Activated naive CD4-positive, alpha-beta T cell treated with Interleukin-2 at 50 U/mL for 16 hours (primary cell): Measurements from ENCODE around the gene ZNF429.
A peak's percentile ranks its signal among the peaks of the same experiment; 100 is the strongest.
"Not testable (repeated sequence)": the region's sequence is repeated elsewhere in the genome, so short reads cannot be mapped to it uniquely, and the experiment has no call there.

Experiments
- DNase-seq: peaks from one replicate; pipeline ENCODE4 v3.0.0-alpha.2; 2020

ZNF429 gene

GRCh38 chr19:21519488-21519887 lies 14.1 kb downstream of the ZNF429 start:
- no peak for DNase-seq

- no peak for DNase-seq
Observed at GRCh38 chr19:21532904-21533303, 27.5 kb downstream of the ZNF429 start.

DNA sequence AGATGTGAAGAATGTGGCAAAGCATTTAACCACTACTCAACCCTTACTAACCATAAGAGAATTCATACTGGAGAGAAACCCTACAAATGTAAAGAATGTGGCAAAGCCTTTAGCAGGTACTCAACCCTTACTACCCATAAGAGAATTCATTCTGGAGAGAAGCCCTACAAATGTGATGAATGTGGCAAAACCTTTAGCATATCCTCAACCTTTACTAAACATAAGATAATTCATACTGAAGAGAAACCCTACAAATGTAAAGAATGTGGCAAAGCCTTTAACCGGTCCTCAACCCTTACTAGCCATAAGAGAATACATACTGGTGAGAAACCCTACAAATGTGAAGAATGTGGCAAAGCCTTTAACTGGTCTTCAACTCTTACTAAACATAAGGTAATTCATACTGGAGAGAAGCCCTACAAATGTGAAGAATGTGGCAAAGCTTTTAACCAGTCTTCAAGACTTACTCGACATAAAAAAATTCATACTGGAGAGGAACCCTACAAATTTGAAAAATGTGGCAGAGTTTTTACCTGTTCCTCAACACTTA lies 31.4 kb downstream of the ZNF429 start:
- DNase-seq = not testable (repeated sequence)

GRCh38 chr19:21559444-21559843 lies 54.0 kb downstream of the ZNF429 start:
- no peak for DNase-seq

GRCh38 chr19:21564406-21564805 lies 59.0 kb downstream of the ZNF429 start:
- no peak for DNase-seq

DNA sequence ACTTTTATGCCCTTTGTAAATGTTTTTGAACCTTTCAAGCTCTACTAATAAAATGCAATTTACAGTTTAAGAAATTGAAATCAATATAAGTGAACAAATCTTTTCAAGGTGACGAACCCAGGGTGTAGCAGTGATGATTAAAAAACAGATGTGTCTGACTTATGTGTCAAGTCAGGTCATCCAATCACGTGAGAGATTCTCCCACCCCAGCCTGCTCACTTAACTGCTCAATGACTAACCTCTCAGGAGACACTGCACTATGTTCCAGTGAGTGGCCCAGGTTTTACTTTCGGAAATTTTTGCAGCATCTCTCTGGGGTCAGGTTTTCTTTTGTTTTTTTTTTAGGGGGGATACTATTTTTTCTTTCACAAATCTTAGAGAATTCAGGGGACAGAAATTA lies 60.7 kb downstream of the ZNF429 start:
- DNase-seq = no peak

DNA sequence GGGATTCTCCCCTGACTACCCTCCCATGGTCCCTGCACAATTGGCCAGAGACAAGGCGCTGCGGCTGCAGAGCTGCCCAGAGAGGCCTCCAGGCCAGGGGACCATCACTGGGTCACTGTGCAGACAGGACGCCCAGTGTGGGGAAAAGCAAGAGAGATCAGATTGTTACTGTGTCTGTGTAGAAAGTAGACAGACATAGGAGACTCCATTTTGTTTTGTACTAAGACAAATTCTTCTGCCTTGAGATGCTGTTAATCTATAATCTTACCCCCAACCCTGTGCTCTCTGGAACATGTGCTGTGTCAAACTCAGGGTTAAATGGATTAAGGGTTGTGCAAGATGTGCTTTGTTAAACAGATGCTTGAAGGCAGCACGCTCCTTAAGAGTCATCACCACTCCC lies 62.4 kb downstream of the ZNF429 start:
- DNase-seq = not testable (repeated sequence)

- peak; percentile 69 for DNase-seq
Observed at GRCh38 chr19:21568816-21569493, 63.6 kb downstream of the ZNF429 start.

DNA sequence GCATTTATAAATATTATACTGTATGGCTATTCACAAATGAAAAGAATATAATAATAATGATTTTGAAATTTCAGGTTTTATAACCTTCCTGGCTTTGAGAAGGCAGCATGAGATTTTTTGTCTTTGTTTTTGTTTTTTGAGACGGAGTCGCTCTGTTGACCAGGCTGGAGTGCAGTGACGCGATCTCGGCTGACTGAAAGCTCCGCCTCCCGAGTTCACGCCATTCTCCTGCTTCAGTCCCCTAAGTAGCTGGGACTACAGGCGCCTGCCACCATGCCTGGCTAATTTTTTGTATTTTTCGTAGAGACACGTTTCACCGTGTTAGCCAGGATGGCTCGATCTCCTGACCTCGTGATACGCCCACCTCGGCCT lies 64.1 kb downstream of the ZNF429 start:
- peak; percentile 41 for DNase-seq

GRCh38 chr19:21571316-21571715 lies 65.9 kb downstream of the ZNF429 start:
- DNase-seq = no peak

GRCh38 chr19:21574607-21575006 lies 69.2 kb downstream of the ZNF429 start:
- DNase-seq = no peak

DNA sequence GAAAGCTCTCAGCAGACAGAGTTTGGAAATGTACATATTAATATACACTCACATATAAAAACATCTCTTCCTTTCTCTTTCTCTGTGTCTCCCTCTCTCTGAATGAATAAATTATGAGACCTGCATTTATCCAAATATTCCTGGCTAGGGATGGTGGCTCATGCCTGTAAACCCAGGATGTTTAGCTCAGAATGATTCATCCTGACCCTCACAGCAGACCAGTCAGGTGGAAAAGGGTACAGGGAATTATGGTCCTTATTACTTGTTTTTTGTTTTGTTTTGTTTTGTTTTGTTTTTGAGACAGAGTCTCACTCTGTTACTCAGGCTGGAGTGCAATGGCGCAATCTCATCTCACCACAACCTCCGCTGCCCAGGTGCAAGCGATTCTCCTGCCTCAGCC lies 71.1 kb downstream of the ZNF429 start:
- DNase-seq = no peak

GRCh38 chr19:21580101-21580500 lies 74.7 kb downstream of the ZNF429 start:
- DNase-seq = no peak

- DNase-seq = no peak
Observed at GRCh38 chr19:21580818-21581217, 75.4 kb downstream of the ZNF429 start.

DNA sequence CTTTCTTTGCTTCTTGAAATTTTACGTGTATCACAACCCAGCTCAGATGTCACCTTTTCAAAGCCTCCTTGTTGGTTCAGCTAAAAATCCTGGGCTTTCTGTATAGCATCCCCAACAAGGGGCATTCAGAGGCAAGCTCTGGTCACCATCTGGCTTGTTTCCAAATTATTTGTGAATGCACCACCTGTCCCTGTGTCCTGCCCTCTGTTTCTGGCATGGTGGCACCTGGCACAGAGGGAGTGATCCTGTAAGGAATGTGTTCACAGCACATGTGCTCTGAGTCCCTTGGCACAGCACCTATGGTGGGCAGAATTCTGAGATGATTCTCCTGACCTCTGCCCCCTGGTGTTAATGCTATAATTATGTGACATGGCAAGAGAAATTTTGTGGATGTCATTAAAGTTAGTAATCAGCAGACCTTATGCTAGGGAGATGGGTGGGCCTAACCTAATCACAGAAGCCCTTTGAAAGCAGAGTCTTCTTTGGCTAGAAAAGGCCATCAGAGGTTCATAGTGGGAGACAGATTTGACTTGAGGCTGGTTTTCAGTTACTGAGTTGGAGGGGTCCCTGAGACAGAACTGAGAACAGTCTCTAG lies 76.3 kb downstream of the ZNF429 start:
- no peak for DNase-seq

DNA sequence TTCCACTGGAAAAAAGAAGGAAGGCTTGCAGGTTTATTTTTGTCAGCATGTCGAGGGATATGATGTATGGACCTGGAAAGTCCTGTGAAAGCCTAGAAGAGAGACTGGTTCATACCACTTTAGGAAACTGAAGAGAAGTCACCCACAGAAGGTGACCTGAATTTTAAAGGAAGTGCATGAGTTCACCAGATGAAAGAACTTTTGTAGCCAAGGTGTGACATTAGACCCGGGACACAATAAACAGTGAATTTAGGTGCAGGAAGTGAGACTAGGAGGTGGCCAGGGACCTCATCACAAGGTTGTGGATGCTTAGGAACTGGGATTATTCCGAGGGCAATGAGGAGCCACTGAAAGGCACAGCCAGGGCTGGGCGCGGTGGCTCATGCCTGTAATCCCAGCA lies 79.1 kb downstream of the ZNF429 start:
- DNase-seq = no peak

- DNase-seq = no peak
Observed at GRCh38 chr19:21585281-21585890, 80.0 kb downstream of the ZNF429 start.

DNA sequence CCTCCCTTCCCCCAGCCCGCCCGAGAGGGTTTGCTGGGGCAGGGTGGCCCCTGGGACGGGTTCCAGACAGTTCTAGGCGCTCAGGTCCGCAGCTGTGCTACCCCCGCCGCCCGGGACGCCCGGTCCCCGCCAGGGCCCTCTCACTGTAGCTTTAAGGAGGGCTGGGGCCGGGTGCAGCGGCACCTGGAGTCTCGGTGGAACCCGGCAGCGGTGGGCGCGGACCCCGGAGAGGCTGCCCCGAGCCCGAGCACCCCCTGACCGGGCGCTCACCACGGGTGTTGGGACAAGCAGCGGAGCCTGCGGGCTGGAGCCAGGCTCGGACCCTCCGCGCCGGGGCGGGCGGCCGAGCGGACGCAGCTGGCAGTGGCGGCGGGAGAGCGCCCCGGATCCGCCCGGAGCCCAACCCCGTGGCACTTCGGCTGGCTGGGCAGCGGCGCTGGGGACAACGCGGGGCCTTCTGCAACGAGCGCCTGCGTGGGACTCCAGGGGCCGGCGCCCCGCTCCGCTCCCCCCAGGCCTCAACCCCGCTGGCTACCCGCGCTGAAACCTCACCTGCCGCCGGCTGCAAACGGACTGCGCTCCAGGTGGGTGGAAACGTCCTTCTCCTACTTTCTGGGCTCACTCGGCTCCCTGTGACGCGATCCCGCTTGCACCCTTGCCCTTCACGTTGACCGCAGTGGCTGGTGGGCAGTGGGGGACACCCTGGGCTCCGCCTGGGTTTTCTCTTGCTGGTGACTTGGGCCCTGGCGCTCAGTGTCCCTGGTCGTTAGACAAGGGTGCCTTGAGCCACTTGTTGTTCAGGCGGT lies 81.1 kb downstream of the ZNF429 start:
- DNase-seq = no peak

DNA sequence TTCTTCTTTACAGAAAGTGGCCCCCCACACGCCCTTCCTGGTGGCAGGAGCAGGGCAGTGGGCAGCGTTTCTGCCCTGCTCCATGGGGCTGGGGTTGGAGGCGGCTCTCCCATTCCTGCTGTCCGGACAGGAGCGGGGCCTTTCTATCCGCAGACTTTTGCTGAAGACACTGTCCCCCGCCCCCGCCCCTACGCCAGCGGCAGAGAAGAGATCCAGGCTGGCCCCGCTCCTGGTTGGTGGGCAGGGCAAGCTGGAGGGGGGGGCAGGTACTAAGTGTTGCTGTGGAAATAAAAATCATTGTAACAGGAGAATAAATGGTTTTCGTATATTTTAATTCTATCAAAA lies 81.7 kb downstream of the ZNF429 start:
- no peak for DNase-seq

- no peak for DNase-seq
Observed at GRCh38 chr19:21587549-21587948, 82.1 kb downstream of the ZNF429 start.

DNA sequence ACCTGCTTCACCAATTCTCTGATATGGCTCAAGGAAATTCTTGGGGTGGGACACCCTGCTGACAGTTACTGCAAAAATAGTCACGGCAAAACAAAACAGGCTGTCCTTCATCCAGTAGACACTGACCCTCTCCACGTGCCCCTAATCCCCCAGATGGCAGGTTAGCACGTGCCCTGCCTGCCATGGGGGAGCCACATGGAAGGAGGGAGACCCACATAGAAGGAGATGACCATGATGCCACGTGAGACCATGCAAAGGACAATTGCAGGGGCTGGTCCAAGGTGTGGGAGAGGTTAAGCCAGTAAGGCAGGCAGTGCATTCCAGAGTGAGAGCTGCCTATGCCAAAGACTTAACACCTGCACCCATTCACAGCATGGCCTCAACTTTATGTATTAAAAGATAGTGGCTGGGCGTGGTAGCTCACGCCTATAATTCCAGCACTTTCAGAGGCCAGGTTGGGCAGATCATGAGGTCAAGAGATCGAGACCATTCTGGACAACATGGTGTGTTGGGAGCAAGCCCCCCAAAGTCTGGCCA lies 82.7 kb downstream of the ZNF429 start:
- DNase-seq = no peak

GRCh38 chr19:21590867-21591266 lies 85.5 kb downstream of the ZNF429 start:
- DNase-seq = no peak

DNA sequence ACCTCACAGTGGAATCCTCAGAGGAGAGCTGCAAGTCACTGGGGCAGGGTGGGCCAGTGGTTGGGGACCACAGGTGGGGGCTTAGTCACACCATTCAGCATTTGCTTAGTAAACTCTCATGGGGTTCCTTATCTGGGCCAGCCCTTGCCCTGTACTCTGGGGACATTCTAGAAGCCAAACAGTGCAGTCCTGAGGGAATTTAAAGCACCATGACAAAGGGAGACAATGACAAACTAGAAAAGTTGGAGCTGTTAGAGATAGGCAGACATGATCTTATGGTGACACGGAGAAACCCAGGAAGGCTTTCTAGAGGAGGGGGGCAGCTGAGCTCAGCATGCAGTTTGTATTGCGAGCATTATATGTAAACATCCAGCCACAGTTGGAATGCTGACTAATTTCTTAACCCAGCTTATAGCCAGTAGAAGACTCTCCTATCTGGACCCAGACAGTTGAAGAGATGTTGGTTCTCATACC lies 87.6 kb downstream of the ZNF429 start:
- DNase-seq = no peak
